ENCODE results near the gene CABCOCO1.

DNA sequence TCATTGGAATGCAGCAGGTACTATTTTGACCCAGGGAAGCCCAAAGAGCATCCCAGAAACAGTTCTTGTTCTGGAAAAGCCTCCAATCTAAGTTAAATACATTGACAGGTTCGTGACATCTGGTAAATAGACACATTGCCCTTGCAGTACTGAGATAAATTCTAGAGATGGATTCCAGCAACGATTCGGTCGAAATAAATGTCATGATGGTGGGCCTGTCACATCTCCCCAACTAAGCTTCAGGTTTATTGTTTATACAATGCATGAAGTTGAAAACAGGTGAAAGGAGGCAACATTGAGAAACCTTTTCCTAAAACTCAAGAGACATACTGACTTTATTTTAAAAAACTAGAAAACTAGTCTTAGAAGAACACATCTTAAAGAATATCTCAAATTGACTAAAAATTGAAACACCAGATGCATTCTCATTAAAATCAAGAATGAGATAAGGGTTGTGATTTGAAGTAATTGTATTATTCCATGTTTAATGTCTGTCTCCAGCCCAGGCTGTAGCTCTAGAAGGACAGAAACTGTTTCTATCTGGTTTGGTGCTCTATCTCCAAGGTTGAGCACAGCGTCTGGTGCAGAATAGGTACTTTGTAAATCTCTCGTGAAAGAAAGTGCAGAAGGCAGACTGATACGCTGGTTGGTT, 114.0 kb downstream of the CABCOCO1 start:
- TF ChIP-seq POLR2A (conservative IDR thresholded peaks at IDR 0.05) (no peak), CEBPB (tag; IDR thresholded peaks at IDR 0.05) (no peak), RCOR1 (IDR thresholded peaks at IDR 0.05; ENCODE audit: borderline replicate concordance in 1 of 2, low read depth in 2 of 2, low read length in 2 of 2) (no peak), TEAD1 (CRISPR knock-in tag; IDR thresholded peaks at IDR 0.05) (no peak), SP1 (CRISPR knock-in tag; IDR thresholded peaks at IDR 0.05) (no peak), JUN (IDR thresholded peaks at IDR 0.05; ENCODE audit: borderline replicate concordance, low read depth, low read length) (no peak), JUN (CRISPR knock-in tag; IDR thresholded peaks at IDR 0.05; ENCODE audit: borderline replicate concordance) (no peak)
- TF ChIP-seq, protein P1, sequence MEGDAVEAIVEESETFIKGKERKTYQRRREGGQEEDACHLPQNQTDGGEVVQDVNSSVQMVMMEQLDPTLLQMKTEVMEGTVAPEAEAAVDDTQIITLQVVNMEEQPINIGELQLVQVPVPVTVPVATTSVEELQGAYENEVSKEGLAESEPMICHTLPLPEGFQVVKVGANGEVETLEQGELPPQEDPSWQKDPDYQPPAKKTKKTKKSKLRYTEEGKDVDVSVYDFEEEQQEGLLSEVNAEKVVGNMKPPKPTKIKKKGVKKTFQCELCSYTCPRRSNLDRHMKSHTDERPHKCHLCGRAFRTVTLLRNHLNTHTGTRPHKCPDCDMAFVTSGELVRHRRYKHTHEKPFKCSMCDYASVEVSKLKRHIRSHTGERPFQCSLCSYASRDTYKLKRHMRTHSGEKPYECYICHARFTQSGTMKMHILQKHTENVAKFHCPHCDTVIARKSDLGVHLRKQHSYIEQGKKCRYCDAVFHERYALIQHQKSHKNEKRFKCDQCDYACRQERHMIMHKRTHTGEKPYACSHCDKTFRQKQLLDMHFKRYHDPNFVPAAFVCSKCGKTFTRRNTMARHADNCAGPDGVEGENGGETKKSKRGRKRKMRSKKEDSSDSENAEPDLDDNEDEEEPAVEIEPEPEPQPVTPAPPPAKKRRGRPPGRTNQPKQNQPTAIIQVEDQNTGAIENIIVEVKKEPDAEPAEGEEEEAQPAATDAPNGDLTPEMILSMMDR (IDR thresholded peaks at IDR 0.05 in 2 of 3, conservative IDR thresholded peaks at IDR 0.05 in 1 of 3; ENCODE audit: insufficient read depth in 2 of 3, low read depth in 1 of 3, low read length in 3 of 3), result no peak

All from K562 (cell line).